Measurements from ENCODE around the gene ZG16.

- TF ChIP-seq CTCF (IDR thresholded peaks at IDR 0.05) (no peak), POLR2A (IDR thresholded peaks at IDR 0.05) (no peak)
Measured at GRCh38 chr16:29809031-29809747, 31.1 kb downstream of the ZG16 start.
